GM23338 (cell line): ENCODE results near the gene PTPN20. TPM values are rescaled to one million over a fixed set of nuclear protein-coding genes. Genes with fewer than 3 reads are reported as not detected.
"Not testable (repeated sequence)": the region's sequence is repeated elsewhere in the genome, so short reads cannot be mapped to it uniquely, and the experiment has no call there.

Experiments used
- ATAC-seq: fragments of 200-7000 bp; cut with Tn5 transposase; 3 replicates; pipeline ENCODE4 v1.9.1; 2020
- DNase-seq: peaks from one replicate; pipeline ENCODE4 v3.0.0-alpha.2; 2015; ENCODE audit warnings: low spot score
- H2AFZ ChIP-seq: fragments of 200-600 bp; sonication (generic); 2 replicates; pipeline ENCODE4 v1.8.0; 2016; ENCODE audit warnings: antibody characterized with exemption, mild to moderate bottlenecking, moderate library complexity
- H3F3A ChIP-seq: fragments of 200-600 bp; sonication (generic); replicated peaks from 2 replicates; pipeline ENCODE4 v1.8.0; 2017; ENCODE audit warnings: antibody characterized with exemption, mixed run types, low read depth
- H3K27ac ChIP-seq: fragments of 200-600 bp; sonication (generic); 2 replicates; pipeline ENCODE4 v1.6.1; 2016; ENCODE audit warnings: low read depth
- H3K27me3 ChIP-seq: fragments of 200-600 bp; sonication (generic); 2 replicates; pipeline ENCODE4 v1.8.0; 2016; ENCODE audit warnings: mild to moderate bottlenecking, mixed run types, moderate library complexity; ENCODE audit not compliant: insufficient read depth
- H3K36me3 ChIP-seq: fragments of 200-600 bp; sonication (generic); 2 replicates; pipeline ENCODE4 v1.8.0; 2016; ENCODE audit warnings: mild to moderate bottlenecking; ENCODE audit not compliant: insufficient read depth
- H3K4me1 ChIP-seq: fragments of 200-600 bp; sonication (generic); 2 replicates; pipeline ENCODE4 v1.8.0; 2016; ENCODE audit warnings: mild to moderate bottlenecking, moderate library complexity; ENCODE audit not compliant: insufficient read depth
- H3K4me2 ChIP-seq: fragments of 200-600 bp; sonication (generic); 2 replicates; pipeline ENCODE4 v1.7.1; 2017; ENCODE audit warnings: mixed run types
- H3K4me3 ChIP-seq: fragments of 200-600 bp; sonication (generic); 2 replicates; pipeline ENCODE4 v1.6.1; 2016; ENCODE audit warnings: mixed run types
- H3K79me2 ChIP-seq: fragments of 200-600 bp; sonication (generic); replicated peaks from 2 replicates; pipeline ENCODE4 v1.8.0; 2017; ENCODE audit warnings: mild to moderate bottlenecking; ENCODE audit not compliant: insufficient read depth
- H3K9me2 ChIP-seq: fragments of 200-600 bp; sonication (generic); 2 replicates; pipeline ENCODE4 v1.8.0; 2017; ENCODE audit not compliant: insufficient read depth
- H4K20me1 ChIP-seq: fragments of 200-600 bp; sonication (generic); replicated peaks from 2 replicates; pipeline ENCODE4 v1.8.0; 2017; ENCODE audit warnings: mild to moderate bottlenecking; ENCODE audit not compliant: insufficient read depth
- H3K27ac Mint-ChIP-seq: 2 replicates; pipeline ENCODE4 v1.8.0; 2020; ENCODE audit warnings: inconsistent platforms, mild to moderate bottlenecking, moderate library complexity, mixed read lengths
- H3K27me3 Mint-ChIP-seq: 3 replicates; pipeline ENCODE4 v1.8.0; 2022; ENCODE audit warnings: low read depth, mild to moderate bottlenecking, moderate library complexity, mixed read lengths, inconsistent platforms; ENCODE audit not compliant: insufficient read depth, poor library complexity
- H3K36me3 Mint-ChIP-seq: 3 replicates; pipeline ENCODE4 v1.8.0; 2021; ENCODE audit warnings: low read depth, mild to moderate bottlenecking, inconsistent platforms, moderate library complexity, mixed read lengths
- H3K4me1 Mint-ChIP-seq: 3 replicates; pipeline ENCODE4 v1.8.0; 2020; ENCODE audit warnings: mild to moderate bottlenecking, inconsistent platforms, mixed read lengths
- H3K4me3 Mint-ChIP-seq: 3 replicates; pipeline ENCODE4 v1.8.0; 2021; ENCODE audit warnings: moderate library complexity, mild to moderate bottlenecking, inconsistent platforms, mixed read lengths
- H3K9me3 Mint-ChIP-seq: 3 replicates; pipeline ENCODE4 v1.8.0; 2020; ENCODE audit warnings: moderate library complexity, mild to moderate bottlenecking, inconsistent platforms, mixed read lengths
- CTCF ChIP-seq, 2 experiments: fragments of 200-600 bp in 1 of 2; sonication (generic) in 1 of 2; conservative IDR thresholded peaks; 2 replicates each; pipeline versions ENCODE4 v1.5.1 to v1.6.1; 2016 to 2017; ENCODE audit warnings: antibody characterized with exemption in 2 of 2, low read depth in 2 of 2, mild to moderate bottlenecking in 2 of 2, moderate library complexity in 1 of 2
- polyA plus RNA-seq: library from polyadenylated mRNA; unstranded; fragments of >200 nt; fragmentation: Nextera tagmentation; extraction: Ambion mirVana; gene quantifications from 2 replicates; pipeline ENCODE4 v1.2.1, GENCODE V29; 2016
- total RNA-seq: library from RNA; depleted of rRNA; stranded (reverse); fragments of >200 nt; shearing (Covaris generic); gene quantifications from 2 replicates; pipeline ENCODE4 v1.2.3, GENCODE V29; 2014

PTPN20 gene
- total and polyA plus RNA-seq, 2 experiments from 2014 or later: 0.13 TPM; not detected in 1

- H3K4me3 Mint-ChIP-seq, H2AFZ ChIP-seq, H3K27me3 ChIP-seq, H3K9me2 ChIP-seq, H3F3A ChIP-seq, H3K79me2 ChIP-seq, H3K4me1 ChIP-seq, H3K36me3 ChIP-seq, H3K27ac ChIP-seq, H4K20me1 ChIP-seq, H3K27ac Mint-ChIP-seq, H3K36me3 Mint-ChIP-seq, H3K4me2 ChIP-seq, H3K9me3 Mint-ChIP-seq, H3K27me3 Mint-ChIP-seq, H3K4me1 Mint-ChIP-seq, H3K4me3 ChIP-seq: not testable (repeated sequence)
- peak in 1 of 2 experiments; percentile 44; a peak in 2 of 4 replicates for TF ChIP-seq CTCF (conservative IDR thresholded peaks at IDR 0.05; ENCODE audit: low read depth in 2 of 2)
- DNase-seq (peak; percentile 0), ATAC-seq (peak; percentile 99)
Observed at GRCh38 chr10:46890813-46891611, 20.2 kb upstream of the PTPN20 start.

- not testable (repeated sequence) for H3K79me2 ChIP-seq, H3K4me1 ChIP-seq, H3K4me3 ChIP-seq, H3K36me3 Mint-ChIP-seq, DNase-seq, H3K4me1 Mint-ChIP-seq, H3K4me2 ChIP-seq, H3K4me3 Mint-ChIP-seq, H3K27me3 Mint-ChIP-seq, H3F3A ChIP-seq, H3K9me3 Mint-ChIP-seq, H4K20me1 ChIP-seq, ATAC-seq, H3K27me3 ChIP-seq, H2AFZ ChIP-seq, H3K9me2 ChIP-seq, H3K27ac Mint-ChIP-seq, H3K27ac ChIP-seq, H3K36me3 ChIP-seq
Observed at GRCh38 chr10:46896762-46897692, 14.2 kb upstream of the PTPN20 start.

- not testable (repeated sequence) for H3K27me3 Mint-ChIP-seq, H3K27ac ChIP-seq, H3K36me3 ChIP-seq, H3K4me1 Mint-ChIP-seq, H3K4me2 ChIP-seq, H3K9me2 ChIP-seq, H3K4me3 ChIP-seq, H4K20me1 ChIP-seq, H3K79me2 ChIP-seq, H3K4me3 Mint-ChIP-seq, H3K36me3 Mint-ChIP-seq, H3K9me3 Mint-ChIP-seq, ATAC-seq, H2AFZ ChIP-seq, H3F3A ChIP-seq, H3K27me3 ChIP-seq, H3K27ac Mint-ChIP-seq, H3K4me1 ChIP-seq, DNase-seq
Observed at GRCh38 chr10:46901247-46901646, 10.0 kb upstream of the PTPN20 start.

DNA sequence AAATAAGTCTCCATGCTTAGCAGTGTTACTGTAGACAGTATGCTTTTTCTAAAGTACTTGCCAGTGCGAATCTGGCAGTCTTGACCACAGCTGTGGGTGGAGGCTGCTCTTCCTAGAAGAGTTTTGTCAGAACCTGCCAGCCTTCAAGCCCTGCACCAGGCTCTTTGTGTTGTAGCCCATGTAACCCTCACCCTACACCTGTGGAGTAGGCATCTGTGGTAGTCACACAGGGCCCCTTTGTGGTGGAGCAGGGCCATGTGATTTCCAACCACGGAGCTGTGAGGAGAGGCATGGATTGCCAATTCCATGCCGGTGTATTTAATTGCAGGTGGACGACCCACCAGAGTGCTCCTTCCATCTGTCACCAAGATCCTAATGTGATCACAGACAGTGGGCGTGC, 7.4 kb upstream of the PTPN20 start:
- not testable (repeated sequence) for H3K4me1 ChIP-seq, H3K27ac Mint-ChIP-seq, H3K4me2 ChIP-seq, H3K4me3 ChIP-seq, H3K4me1 Mint-ChIP-seq, H3K27me3 ChIP-seq, H3K27me3 Mint-ChIP-seq, H3K36me3 Mint-ChIP-seq, H3K9me2 ChIP-seq, H3F3A ChIP-seq, H3K27ac ChIP-seq, ATAC-seq, H4K20me1 ChIP-seq, H2AFZ ChIP-seq, H3K9me3 Mint-ChIP-seq, H3K36me3 ChIP-seq, H3K79me2 ChIP-seq, DNase-seq, H3K4me3 Mint-ChIP-seq

DNA sequence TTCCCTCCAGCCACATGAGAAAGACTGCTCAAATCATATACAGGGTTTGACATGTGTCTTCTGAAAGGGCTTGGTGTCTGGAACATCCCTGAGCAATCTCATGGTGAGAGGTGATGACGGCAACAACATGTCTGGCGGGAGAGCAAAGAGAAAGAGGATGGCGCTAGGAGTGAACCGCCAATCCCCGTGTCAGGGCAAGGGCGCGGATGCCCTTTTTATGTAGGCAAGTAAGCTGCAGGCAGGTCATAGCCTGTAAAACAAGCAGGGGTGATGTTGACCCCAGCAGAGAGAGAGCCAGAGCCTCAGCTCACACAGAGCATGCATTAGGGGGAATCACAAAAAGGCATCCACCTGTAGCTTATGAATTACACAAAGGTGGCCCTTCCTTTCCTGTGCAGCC, 4.9 kb upstream of the PTPN20 start:
- not testable (repeated sequence) for H3K4me1 ChIP-seq, H3K4me2 ChIP-seq, H3K9me3 Mint-ChIP-seq, H3K9me2 ChIP-seq, DNase-seq, H3K27me3 Mint-ChIP-seq, H4K20me1 ChIP-seq, H3F3A ChIP-seq, H3K27ac ChIP-seq, H3K79me2 ChIP-seq, H3K27ac Mint-ChIP-seq, H3K36me3 Mint-ChIP-seq, H2AFZ ChIP-seq, H3K4me3 ChIP-seq, ATAC-seq, H3K27me3 ChIP-seq, H3K4me1 Mint-ChIP-seq, H3K4me3 Mint-ChIP-seq, H3K36me3 ChIP-seq
